ENCODE data around the gene CDK15. TPM values are rescaled to one million over a fixed set of nuclear protein-coding genes. Genes with fewer than 3 reads are reported as not detected.

CDK15 gene
- polyA plus RNA-seq, 2 of the 4 experiments (the other 2 are of a cell fraction), result not detected

DNA sequence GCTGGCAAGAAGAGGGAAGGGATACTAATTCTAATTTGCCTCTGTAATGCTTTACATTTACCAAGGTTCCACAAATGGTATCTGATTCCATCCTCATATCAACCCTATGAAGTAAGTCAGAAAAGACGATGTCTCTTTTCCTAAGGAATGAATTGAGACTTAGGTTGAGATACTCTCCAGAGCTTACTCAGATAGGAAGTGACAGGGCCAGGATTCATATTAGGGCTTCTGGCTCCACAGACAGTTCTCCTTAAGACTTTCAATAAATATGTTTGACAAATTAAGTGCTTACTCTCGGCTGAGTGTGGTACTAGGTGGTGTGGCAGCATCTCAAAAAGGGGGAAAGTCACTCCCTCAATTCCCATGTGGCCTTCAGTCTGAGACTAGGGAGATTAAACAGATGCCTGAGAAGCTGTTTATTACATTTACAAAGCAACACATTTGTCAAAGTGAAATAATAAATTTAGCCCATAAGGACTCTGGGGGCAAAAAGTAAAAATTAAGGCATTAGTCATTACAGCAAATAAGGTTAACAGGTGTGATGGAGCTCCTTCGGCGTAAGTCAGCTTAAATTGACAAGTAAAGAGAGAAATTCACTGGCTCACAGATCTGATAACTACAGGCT is 14.2 kb downstream of the CDK15 start:
- ChIA-PET CTCF (interaction anchor here (1.2 kb wide), 1 partner anchor 15 kb away, joined by 3 read pairs; no protein-coding TSS in a partner anchor), POLR2A (no interaction called here)
- H3K4me2 ChIP-seq, result no peak overlapping the region
- FAIRE-seq, result no peak
- WGBS (ENCODE audit: missing lambda C conversion rate), result 71% methylated on average over 4 of the region's 4 CpGs
- H3K27ac ChIP-seq, result no peak overlapping the region
- no peak for TF ChIP-seq BHLHE40 (IDR thresholded peaks at IDR 0.05; ENCODE audit: low read depth, low read length)
- no peak for TF ChIP-seq NFE2L2 (conservative IDR thresholded peaks at IDR 0.05; ENCODE audit: low read length)
- no peak for TF ChIP-seq NR3C1 (IDR thresholded peaks at IDR 0.05)
- TF ChIP-seq SMC3 (IDR thresholded peaks at IDR 0.05), result no peak
- no peak for TF ChIP-seq FOSB (CRISPR knock-in tag; IDR thresholded peaks at IDR 0.05)
- TF ChIP-seq HOXB13 (CRISPR knock-in tag; IDR thresholded peaks at IDR 0.05; ENCODE audit: low read depth), result no peak
- TF ChIP-seq ZNF302 (CRISPR knock-in tag; IDR thresholded peaks at IDR 0.05), result no peak
- no peak for TF ChIP-seq SREBF2 (IDR thresholded peaks at IDR 0.05)
- TF ChIP-seq KDM1A (IDR thresholded peaks at IDR 0.05; ENCODE audit: low read depth), result no peak
- TF ChIP-seq RNF2 (IDR thresholded peaks at IDR 0.05; ENCODE audit: borderline replicate concordance, low read depth), result no peak
- TF ChIP-seq FOXS1 (CRISPR knock-in tag; IDR thresholded peaks at IDR 0.05), result no peak
- no peak for TF ChIP-seq HMGXB4 (CRISPR knock-in tag; IDR thresholded peaks at IDR 0.05; ENCODE audit: borderline replicate concordance)
- no peak for TF ChIP-seq CHD4 (IDR thresholded peaks at IDR 0.05; ENCODE audit: borderline replicate concordance)
- TF ChIP-seq PHF8 (IDR thresholded peaks at IDR 0.05; ENCODE audit: borderline replicate concordance, low read depth), result no peak
- no peak for TF ChIP-seq TFCP2L1 (CRISPR knock-in tag; IDR thresholded peaks at IDR 0.05)
- TF ChIP-seq JUN (IDR thresholded peaks at IDR 0.05), result no peak
- TF ChIP-seq HOXB5 (CRISPR knock-in tag; IDR thresholded peaks at IDR 0.05), result no peak
- TF ChIP-seq, protein P1, sequence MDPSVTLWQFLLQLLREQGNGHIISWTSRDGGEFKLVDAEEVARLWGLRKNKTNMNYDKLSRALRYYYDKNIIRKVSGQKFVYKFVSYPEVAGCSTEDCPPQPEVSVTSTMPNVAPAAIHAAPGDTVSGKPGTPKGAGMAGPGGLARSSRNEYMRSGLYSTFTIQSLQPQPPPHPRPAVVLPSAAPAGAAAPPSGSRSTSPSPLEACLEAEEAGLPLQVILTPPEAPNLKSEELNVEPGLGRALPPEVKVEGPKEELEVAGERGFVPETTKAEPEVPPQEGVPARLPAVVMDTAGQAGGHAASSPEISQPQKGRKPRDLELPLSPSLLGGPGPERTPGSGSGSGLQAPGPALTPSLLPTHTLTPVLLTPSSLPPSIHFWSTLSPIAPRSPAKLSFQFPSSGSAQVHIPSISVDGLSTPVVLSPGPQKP (IDR thresholded peaks at IDR 0.05; ENCODE audit: low read depth, low read length), result no peak
- TF ChIP-seq HDAC2 (IDR thresholded peaks at IDR 0.05), result no peak
- no peak for DNase-seq (ENCODE audit: low read depth in 1 of 2, low spot score in 1 of 2)
- no peaks in the 10 kb centered on the region for H3K9me3 ChIP-seq
- ATAC-seq, result no peak
- H3K4me3 ChIP-seq, result no peak overlapping the region
- H3K4me1 ChIP-seq, result no peaks in the 10 kb centered on the region

- no peak for ATAC-seq
- Histone ChIP-seq H3K9me3 (no peaks in the 10 kb centered on the region), H3K27ac (no peak overlapping the region), H3K4me2 (no peak overlapping the region), H3K4me3 (no peak overlapping the region), H3K4me1 (no peaks in the 10 kb centered on the region)
- no peak for TF ChIP-seq USF2 (IDR thresholded peaks at IDR 0.05)
- TF ChIP-seq, protein P2, sequence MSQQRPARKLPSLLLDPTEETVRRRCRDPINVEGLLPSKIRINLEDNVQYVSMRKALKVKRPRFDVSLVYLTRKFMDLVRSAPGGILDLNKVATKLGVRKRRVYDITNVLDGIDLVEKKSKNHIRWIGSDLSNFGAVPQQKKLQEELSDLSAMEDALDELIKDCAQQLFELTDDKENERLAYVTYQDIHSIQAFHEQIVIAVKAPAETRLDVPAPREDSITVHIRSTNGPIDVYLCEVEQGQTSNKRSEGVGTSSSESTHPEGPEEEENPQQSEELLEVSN (IDR thresholded peaks at IDR 0.05; ENCODE audit: borderline replicate concordance, low read depth), result no peak
- TF ChIP-seq CBX2 (IDR thresholded peaks at IDR 0.05; ENCODE audit: borderline replicate concordance, low read depth), result no peak
- TF ChIP-seq MAZ (IDR thresholded peaks at IDR 0.05; ENCODE audit: borderline replicate concordance, low read depth, low read length), result no peak
- TF ChIP-seq HOXA7 (CRISPR knock-in tag; IDR thresholded peaks at IDR 0.05), result no peak
- no peak for TF ChIP-seq EHMT2 (IDR thresholded peaks at IDR 0.05; ENCODE audit: low read depth)
- TF ChIP-seq CEBPB (IDR thresholded peaks at IDR 0.05), result no peak
- TF ChIP-seq, protein P3, sequence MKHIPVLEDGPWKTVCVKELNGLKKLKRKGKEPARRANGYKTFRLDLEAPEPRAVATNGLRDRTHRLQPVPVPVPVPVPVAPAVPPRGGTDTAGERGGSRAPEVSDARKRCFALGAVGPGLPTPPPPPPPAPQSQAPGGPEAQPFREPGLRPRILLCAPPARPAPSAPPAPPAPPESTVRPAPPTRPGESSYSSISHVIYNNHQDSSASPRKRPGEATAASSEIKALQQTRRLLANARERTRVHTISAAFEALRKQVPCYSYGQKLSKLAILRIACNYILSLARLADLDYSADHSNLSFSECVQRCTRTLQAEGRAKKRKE (CRISPR knock-in tag; IDR thresholded peaks at IDR 0.05; ENCODE audit: low read depth), result no peak
- no peak for TF ChIP-seq RAD21 (conservative IDR thresholded peaks at IDR 0.05 in 1 of 2, IDR thresholded peaks at IDR 0.05 in 1 of 2)
- no peak for FAIRE-seq
- 58% methylated on average over 5 of the region's 5 CpGs for WGBS (ENCODE audit: missing lambda C conversion rate)
- CTCF ChIA-PET, result interaction anchor here (1.2 kb wide), 1 partner anchor 15 kb away, joined by 3 read pairs; no protein-coding TSS in a partner anchor
- POLR2A ChIA-PET, result no interaction called here
- no peak for DNase-seq (ENCODE audit: low read depth in 1 of 2, low spot score in 1 of 2)
Observed at GRCh38 chr2:201821080-201821479, 14.7 kb downstream of the CDK15 start.

Measured in A549 (cell line).